Measurements from ENCODE around the gene SUPT5H.

The SUPT5H gene

DNA sequence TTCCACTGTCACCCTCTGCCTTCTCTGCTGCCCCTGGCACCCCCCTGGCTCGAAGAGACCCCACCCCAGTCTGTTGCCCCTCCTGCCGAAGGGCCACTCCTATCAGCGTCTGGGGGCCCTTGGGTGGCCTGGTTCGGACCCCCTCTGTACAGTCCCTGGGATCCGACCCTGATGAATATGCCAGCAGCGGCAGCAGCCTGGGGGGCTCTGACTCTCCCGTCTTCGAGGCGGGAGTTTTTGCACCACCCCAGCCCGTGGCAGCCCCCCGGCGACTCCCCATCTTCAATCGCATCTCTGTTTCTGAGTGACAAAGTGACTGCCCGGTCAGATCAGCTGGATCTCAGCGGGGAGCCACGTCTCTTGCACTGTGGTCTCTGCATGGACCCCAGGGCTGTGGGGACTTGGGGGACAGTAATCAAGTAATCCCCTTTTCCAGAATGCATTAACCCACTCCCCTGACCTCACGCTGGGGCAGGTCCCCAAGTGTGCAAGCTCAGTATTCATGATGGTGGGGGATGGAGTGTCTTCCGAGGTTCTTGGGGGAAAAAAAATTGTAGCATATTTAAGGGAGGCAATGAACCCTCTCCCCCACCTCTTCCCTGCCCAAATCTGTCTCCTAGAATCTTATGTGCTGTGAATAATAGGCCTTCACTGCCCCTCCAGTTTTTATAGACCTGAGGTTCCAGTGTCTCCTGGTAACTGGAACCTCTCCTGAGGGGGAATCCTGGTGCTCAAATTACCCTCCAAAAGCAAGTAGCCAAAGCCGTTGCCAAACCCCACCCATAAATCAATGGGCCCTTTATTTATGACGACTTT is 36.8 kb upstream of the SUPT5H start:
- H3K4me3 ChIP-seq (ENCODE audit: low read length): peak overlapping the region; percentile 88
- H3K27ac ChIP-seq (ENCODE audit: low read length): peak overlapping the region; percentile 93
- no peaks in the 10 kb centered on the region for H3K27me3 ChIP-seq (ENCODE audit: low read depth, low read length)
- H3K9ac ChIP-seq (ENCODE audit: low read length): peak overlapping the region; percentile 97
- H3K79me2 ChIP-seq (ENCODE audit: low read length): peaks cover 44% of the 10 kb centered on the region
- H2AFZ ChIP-seq (ENCODE audit: low read depth, low read length): no peak overlapping the region
- H3K36me3 ChIP-seq (replicated peaks; ENCODE audit: low read depth, low read length): peaks cover 22% of the 10 kb centered on the region
- peaks cover 18% of the 10 kb centered on the region for H4K20me1 ChIP-seq (ENCODE audit: insufficient read depth, low read length)
- H3K9me3 ChIP-seq (ENCODE audit: insufficient read depth, low read length): no peaks in the 10 kb centered on the region
- peaks cover 42% of the 10 kb centered on the region for H3K4me1 ChIP-seq (ENCODE audit: low read length)
- H3K4me2 ChIP-seq (ENCODE audit: low read length): peak overlapping the region; percentile 96
- TF ChIP-seq, protein P1, sequence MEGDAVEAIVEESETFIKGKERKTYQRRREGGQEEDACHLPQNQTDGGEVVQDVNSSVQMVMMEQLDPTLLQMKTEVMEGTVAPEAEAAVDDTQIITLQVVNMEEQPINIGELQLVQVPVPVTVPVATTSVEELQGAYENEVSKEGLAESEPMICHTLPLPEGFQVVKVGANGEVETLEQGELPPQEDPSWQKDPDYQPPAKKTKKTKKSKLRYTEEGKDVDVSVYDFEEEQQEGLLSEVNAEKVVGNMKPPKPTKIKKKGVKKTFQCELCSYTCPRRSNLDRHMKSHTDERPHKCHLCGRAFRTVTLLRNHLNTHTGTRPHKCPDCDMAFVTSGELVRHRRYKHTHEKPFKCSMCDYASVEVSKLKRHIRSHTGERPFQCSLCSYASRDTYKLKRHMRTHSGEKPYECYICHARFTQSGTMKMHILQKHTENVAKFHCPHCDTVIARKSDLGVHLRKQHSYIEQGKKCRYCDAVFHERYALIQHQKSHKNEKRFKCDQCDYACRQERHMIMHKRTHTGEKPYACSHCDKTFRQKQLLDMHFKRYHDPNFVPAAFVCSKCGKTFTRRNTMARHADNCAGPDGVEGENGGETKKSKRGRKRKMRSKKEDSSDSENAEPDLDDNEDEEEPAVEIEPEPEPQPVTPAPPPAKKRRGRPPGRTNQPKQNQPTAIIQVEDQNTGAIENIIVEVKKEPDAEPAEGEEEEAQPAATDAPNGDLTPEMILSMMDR (IDR thresholded peaks at IDR 0.05; ENCODE audit: low read depth, low read length): no peak
- no peak for TF ChIP-seq EZH2phosphoT487 (IDR thresholded peaks at IDR 0.05; ENCODE audit: low read depth)

DNA sequence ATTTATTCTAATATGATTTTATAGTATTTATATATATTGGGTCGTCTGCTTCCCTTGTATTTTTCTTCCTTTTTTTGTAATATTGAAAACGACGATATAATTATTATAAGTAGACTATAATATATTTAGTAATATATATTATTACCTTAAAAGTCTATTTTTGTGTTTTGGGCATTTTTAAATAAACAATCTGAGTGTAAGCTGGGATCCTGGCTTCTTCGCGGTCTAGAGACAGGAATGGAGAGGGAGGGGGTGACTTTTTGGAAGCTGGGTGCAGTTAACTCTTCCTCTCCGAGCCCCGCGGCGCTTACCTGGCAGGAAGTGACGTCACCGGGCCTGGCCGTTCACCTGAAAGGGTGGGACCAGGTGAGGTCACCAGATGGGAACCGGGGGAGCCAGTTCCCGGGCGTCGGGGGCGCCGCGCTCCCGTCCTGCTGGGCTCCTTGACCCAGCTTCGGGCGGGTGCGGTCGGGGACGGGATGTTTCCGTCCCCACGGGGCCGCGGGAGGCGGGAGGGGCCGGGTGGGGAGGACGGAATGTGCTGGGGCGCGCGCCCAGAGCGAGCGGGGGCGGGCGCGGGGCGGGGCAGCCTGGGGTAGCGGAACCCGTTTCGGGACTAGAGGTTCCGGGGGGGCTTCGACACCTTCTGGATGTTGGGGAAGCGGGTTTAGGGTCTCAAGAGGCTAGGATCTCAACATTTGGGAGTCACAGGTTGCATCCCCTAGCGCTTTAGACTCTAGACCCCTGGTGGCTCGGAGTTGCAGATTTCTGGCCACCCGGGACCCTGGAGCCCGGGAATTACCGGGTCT is 36.0 kb upstream of the SUPT5H start:
- H2AFZ ChIP-seq (ENCODE audit: low read depth, low read length): no peak overlapping the region
- H3K4me2 ChIP-seq (ENCODE audit: low read length): peak overlapping the region; percentile 96
- TF ChIP-seq, protein P1 (IDR thresholded peaks at IDR 0.05; ENCODE audit: low read depth, low read length): no peak
- TF ChIP-seq EZH2phosphoT487 (IDR thresholded peaks at IDR 0.05; ENCODE audit: low read depth): no peak
- peaks cover 52% of the 10 kb centered on the region for H3K79me2 ChIP-seq (ENCODE audit: low read length)
- H3K36me3 ChIP-seq (replicated peaks; ENCODE audit: low read depth, low read length): peaks cover 25% of the 10 kb centered on the region
- peak overlapping the region; percentile 93 for H3K27ac ChIP-seq (ENCODE audit: low read length)
- peaks cover 43% of the 10 kb centered on the region for H3K4me1 ChIP-seq (ENCODE audit: low read length)
- H4K20me1 ChIP-seq (ENCODE audit: insufficient read depth, low read length): peaks cover 22% of the 10 kb centered on the region
- H3K9me3 ChIP-seq (ENCODE audit: insufficient read depth, low read length): no peaks in the 10 kb centered on the region
- no peaks in the 10 kb centered on the region for H3K27me3 ChIP-seq (ENCODE audit: low read depth, low read length)
- peak overlapping the region; percentile 88 for H3K4me3 ChIP-seq (ENCODE audit: low read length)
- H3K9ac ChIP-seq (ENCODE audit: low read length): peak overlapping the region; percentile 97

DNA sequence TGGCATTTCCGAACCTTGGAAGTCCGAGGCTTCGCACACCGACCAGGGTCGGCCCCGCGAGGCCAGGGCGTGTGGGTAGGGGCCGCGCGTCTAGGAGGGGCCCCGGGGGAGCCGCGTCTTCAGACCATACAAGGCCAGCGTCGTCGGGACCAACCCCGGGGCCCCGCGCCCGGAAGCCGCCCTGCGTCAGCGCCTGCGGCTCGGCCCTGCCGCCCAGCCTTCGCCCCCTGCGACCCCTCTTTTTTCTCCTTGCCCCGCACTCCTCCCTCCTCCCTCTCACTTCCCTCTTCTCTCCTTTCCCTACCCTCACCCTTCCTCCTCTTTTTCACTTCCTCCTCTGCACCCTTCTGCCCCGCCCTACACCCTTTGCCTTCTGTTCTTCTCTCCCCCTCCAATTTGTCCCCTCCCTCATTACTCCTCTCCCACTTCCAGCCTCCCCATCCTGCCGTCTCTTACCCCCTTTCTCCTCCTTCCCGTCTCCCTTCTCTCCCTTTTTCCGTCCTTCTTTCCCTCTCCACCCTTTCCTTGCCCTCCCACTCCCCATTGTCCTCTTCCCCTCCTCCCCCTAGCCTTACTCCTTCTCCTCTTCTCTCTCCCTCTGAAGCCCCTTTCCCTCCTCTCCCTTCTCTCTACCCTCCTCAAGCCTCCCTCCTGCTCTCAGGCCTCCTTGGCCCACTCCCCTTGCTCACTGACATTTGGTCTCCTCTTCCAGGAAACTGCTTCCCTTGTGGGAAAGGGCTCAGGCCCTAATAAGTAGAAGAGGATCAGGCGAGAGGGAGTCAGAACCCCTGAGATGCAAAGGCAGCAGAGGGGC is 35.2 kb upstream of the SUPT5H start:
- TF ChIP-seq, protein P1 (IDR thresholded peaks at IDR 0.05; ENCODE audit: low read depth, low read length): no peak
- TF ChIP-seq EZH2phosphoT487 (IDR thresholded peaks at IDR 0.05; ENCODE audit: low read depth): no peak
- no peaks in the 10 kb centered on the region for H3K27me3 ChIP-seq (ENCODE audit: low read depth, low read length)
- H3K27ac ChIP-seq (ENCODE audit: low read length): peak overlapping the region; percentile 93
- H3K9me3 ChIP-seq (ENCODE audit: insufficient read depth, low read length): no peaks in the 10 kb centered on the region
- H3K79me2 ChIP-seq (ENCODE audit: low read length): peaks cover 55% of the 10 kb centered on the region
- peaks cover 25% of the 10 kb centered on the region for H4K20me1 ChIP-seq (ENCODE audit: insufficient read depth, low read length)
- peaks cover 33% of the 10 kb centered on the region for H3K36me3 ChIP-seq (replicated peaks; ENCODE audit: low read depth, low read length)
- peak overlapping the region; percentile 97 for H3K9ac ChIP-seq (ENCODE audit: low read length)
- H3K4me1 ChIP-seq (ENCODE audit: low read length): peaks cover 36% of the 10 kb centered on the region
- H3K4me3 ChIP-seq (ENCODE audit: low read length): peak overlapping the region; percentile 88
- H2AFZ ChIP-seq (ENCODE audit: low read depth, low read length): no peak overlapping the region
- H3K4me2 ChIP-seq (ENCODE audit: low read length): peak overlapping the region; percentile 96
